ENCODE results near the gene TMEM229B. TPM values are rescaled to one million over a fixed set of nuclear protein-coding genes. Genes with fewer than 3 reads are reported as not detected.

The TMEM229B gene
- total RNA-seq, 1 donor from 2014 or later: 3.7 TPM

DNA sequence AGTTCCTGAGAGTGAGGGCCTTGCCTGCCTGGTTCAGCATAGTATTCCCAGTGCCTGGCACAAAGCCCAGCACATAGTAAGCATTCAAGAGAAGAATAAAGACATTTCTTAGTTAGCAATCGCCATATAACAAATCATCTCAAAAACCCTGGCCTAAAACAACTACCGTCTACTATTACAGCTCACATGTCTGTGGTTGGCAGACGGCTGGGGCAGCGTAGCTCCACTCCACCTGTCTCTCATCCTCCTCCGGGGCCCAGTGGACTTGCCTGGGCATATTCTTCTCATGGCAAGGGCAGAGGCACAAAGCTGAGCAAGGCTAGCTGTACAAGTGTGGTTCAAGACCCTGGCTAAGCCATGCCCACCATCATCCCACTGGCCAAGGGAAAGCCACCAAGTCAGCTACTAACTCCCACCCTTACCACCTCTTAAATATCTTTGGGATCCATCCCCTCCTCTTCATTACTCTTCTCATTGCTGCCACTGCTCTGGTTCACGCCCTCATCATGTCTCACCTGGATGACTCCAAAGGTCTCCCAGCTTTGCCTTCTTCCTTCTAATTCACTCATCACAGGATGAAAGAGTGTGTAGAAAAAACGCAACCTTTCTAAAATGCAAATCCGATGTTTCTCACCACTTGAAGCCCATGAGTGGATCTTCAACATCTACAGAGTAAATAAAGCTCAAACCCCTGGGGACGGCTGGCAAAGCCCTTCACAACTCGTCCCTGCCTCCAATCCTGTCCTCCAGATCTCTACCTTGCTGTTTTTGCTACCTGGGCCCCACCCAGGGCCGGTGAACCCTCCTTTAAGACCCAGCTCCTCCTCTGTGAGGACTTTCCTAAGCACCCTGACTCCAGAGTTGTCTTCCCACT lies 10.4 kb downstream of the TMEM229B start:
- peaks cover 13% of the 10 kb centered on the region for H3K36me3 Mint-ChIP-seq (ENCODE audit: low read depth)
- CTCF ChIA-PET: no interaction called here
- intact Hi-C loops (cut with micrococcal nuclease): no loop called here
- no peak overlapping the region for H3K4me3 Mint-ChIP-seq
- POLR2A ChIA-PET: no interaction called here
- TF ChIP-seq, protein P1, sequence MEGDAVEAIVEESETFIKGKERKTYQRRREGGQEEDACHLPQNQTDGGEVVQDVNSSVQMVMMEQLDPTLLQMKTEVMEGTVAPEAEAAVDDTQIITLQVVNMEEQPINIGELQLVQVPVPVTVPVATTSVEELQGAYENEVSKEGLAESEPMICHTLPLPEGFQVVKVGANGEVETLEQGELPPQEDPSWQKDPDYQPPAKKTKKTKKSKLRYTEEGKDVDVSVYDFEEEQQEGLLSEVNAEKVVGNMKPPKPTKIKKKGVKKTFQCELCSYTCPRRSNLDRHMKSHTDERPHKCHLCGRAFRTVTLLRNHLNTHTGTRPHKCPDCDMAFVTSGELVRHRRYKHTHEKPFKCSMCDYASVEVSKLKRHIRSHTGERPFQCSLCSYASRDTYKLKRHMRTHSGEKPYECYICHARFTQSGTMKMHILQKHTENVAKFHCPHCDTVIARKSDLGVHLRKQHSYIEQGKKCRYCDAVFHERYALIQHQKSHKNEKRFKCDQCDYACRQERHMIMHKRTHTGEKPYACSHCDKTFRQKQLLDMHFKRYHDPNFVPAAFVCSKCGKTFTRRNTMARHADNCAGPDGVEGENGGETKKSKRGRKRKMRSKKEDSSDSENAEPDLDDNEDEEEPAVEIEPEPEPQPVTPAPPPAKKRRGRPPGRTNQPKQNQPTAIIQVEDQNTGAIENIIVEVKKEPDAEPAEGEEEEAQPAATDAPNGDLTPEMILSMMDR (IDR thresholded peaks at IDR 0.05): no peak
- no peaks in the 10 kb centered on the region for H3K4me1 Mint-ChIP-seq
- no peaks in the 10 kb centered on the region for H3K9me3 Mint-ChIP-seq
- H3K27me3 Mint-ChIP-seq: no peaks in the 10 kb centered on the region
- no peak overlapping the region for H3K27ac Mint-ChIP-seq
- ATAC-seq (ENCODE audit: low read depth) (no peak), DNase-seq (no peak)

DNA sequence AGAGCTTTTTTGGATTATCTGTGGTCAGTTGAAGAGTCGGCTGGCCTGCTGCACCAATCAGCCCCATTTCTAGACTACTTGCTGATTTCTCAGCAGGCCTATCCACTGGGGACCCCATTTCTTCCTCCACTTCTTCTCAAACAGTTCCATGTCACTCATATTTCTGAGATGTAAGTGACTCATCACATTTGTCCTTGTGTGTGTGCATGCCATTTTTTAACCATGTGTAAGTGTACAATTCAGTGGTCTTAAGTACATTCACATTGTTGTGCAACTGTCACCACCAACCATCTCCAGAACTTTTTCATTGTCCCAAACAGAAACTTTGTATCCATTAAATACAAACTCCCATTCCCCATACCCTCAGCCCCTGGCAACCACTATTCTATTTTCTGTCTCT lies 14.2 kb downstream of the TMEM229B start:
- no peak overlapping the region for H3K27ac Mint-ChIP-seq
- no peaks in the 10 kb centered on the region for H3K9me3 Mint-ChIP-seq
- DNase-seq (no peak), ATAC-seq (ENCODE audit: low read depth) (no peak)
- H3K36me3 Mint-ChIP-seq (ENCODE audit: low read depth): peaks cover 10% of the 10 kb centered on the region
- ChIA-PET CTCF (no interaction called here), POLR2A (no interaction called here)
- H3K4me1 Mint-ChIP-seq: no peaks in the 10 kb centered on the region
- H3K27me3 Mint-ChIP-seq: no peaks in the 10 kb centered on the region
- no peak overlapping the region for H3K4me3 Mint-ChIP-seq
- TF ChIP-seq, protein P1 (IDR thresholded peaks at IDR 0.05): no peak
- intact Hi-C loops (cut with micrococcal nuclease): no loop called here

DNA sequence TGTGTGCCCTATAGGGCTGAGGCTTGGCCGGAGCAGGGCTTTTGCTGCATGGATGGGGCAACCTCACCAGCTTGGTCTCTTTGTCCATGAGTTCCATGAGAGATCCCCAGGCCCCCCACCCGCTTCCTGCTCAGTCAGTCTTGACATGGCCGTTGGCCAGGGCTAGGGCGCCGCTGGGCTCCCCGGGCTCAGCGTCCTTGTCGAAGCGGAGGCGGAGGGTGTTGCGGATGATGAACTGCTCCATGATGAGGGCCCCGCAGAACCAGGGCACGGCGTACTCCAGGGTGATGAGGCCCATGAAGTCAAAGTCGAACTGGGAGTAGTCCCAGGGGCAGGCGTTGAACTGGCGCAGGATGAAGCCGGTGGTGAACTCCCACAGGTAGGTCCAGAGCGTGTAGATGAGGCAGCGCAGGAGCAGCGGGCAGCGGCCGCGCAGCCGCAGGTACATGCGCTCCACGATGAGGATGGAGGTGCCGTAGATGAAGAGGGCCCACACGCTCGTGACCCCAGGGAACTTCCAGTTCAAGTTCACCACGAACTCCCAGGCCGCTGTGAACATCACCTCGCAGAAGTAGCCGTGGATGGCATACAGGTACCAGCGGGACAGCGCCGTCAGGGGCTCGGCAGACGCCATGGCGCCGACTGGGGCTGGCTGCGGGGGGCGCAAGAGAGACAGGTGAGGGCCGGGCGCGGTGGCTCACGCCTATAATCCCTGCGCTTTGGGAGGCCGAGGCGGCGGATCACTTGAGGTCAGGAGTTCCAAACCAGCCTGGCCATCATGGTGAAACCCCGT lies 15.0 kb downstream of the TMEM229B start:
- no peak for ATAC-seq (ENCODE audit: low read depth)
- Mint-ChIP-seq H3K36me3 (ENCODE audit: low read depth) (peaks cover 9% of the 10 kb centered on the region), H3K4me3 (no peak overlapping the region), H3K4me1 (no peaks in the 10 kb centered on the region), H3K9me3 (no peaks in the 10 kb centered on the region), H3K27me3 (no peaks in the 10 kb centered on the region), H3K27ac (no peak overlapping the region)
- no peak for DNase-seq
- POLR2A ChIA-PET: no interaction called here
- TF ChIP-seq, protein P1 (IDR thresholded peaks at IDR 0.05): no peak
- intact Hi-C loops (cut with micrococcal nuclease): no loop called here
- CTCF ChIA-PET: no interaction called here

DNA sequence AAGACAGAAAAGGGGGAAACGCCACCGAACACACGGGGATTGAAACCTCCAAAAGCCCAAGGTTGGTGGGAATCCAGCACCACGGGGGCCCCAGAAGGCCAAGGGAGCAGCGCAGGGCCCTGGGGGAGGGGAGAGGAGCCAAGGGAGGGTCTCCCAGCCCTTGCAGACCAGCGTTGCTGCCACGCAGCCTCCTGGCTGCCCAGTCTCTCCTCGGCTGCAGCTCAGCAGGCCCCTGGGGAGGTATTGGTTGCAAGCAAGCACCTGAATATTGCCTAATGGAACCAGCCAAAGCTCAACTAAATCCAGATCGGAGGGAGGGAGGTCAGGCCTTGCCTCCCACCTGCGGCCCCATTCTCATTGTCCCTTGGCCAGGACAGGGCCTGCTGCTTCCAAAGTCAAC lies 15.8 kb downstream of the TMEM229B start:
- ChIA-PET CTCF (no interaction called here), POLR2A (no interaction called here)
- no peak for DNase-seq
- Mint-ChIP-seq H3K27me3 (no peaks in the 10 kb centered on the region), H3K4me3 (no peak overlapping the region), H3K4me1 (peaks cover under 1% of the 10 kb centered on the region), H3K36me3 (ENCODE audit: low read depth) (peaks cover 6% of the 10 kb centered on the region), H3K27ac (no peak overlapping the region), H3K9me3 (no peaks in the 10 kb centered on the region)
- TF ChIP-seq, protein P1 (IDR thresholded peaks at IDR 0.05): no peak
- intact Hi-C loops (cut with micrococcal nuclease): no loop called here
- no peak for ATAC-seq (ENCODE audit: low read depth)

DNA sequence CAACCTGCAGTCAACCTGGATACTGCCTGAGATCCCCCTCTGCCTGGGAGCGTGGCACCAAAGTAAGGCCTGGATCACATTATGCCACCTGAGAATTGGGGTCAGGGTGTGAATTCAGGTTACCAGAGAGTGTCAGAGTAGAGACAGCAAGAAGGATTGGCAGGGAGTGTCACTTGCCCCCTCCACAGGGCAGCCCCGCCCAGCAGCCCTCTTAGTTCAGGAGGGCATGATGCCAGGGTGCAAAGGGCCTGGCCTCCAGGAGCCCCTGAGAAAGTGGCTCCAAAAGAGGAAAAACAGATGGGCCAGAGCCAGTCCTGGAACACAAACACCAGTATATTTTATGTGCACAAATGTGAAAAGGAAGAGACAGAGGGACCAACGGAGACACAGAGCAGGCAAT lies 18.6 kb downstream of the TMEM229B start:
- ATAC-seq (ENCODE audit: low read depth) (no peak), DNase-seq (no peak)
- H3K4me1 Mint-ChIP-seq: peaks cover 4% of the 10 kb centered on the region
- TF ChIP-seq, protein P1 (IDR thresholded peaks at IDR 0.05): no peak
- no peak overlapping the region for H3K4me3 Mint-ChIP-seq
- H3K27me3 Mint-ChIP-seq: no peaks in the 10 kb centered on the region
- intact Hi-C loops (cut with micrococcal nuclease): no loop called here
- CTCF ChIA-PET: no interaction called here
- H3K27ac Mint-ChIP-seq: no peak overlapping the region
- POLR2A ChIA-PET: no interaction called here
- H3K9me3 Mint-ChIP-seq: no peaks in the 10 kb centered on the region
- H3K36me3 Mint-ChIP-seq (ENCODE audit: low read depth): peaks cover 2% of the 10 kb centered on the region

All from activated B cell treated with CpG ODN at 0.5 μM for 24 hours (primary cell).